Fibroblast of skin of back (primary cell): ENCODE measurements around the gene TIAM1.
A peak's percentile ranks its signal among the peaks of the same experiment; 100 is the strongest.

Experiments used
- DNase-seq: peaks from one replicate; pipeline ENCODE4 v3.0.0-alpha.2; 2013

The TIAM1 gene

GRCh38 chr21:31282095-31282709 lies 61.9 kb downstream of the TIAM1 start:
- DNase-seq, result peak; percentile 99

DNA sequence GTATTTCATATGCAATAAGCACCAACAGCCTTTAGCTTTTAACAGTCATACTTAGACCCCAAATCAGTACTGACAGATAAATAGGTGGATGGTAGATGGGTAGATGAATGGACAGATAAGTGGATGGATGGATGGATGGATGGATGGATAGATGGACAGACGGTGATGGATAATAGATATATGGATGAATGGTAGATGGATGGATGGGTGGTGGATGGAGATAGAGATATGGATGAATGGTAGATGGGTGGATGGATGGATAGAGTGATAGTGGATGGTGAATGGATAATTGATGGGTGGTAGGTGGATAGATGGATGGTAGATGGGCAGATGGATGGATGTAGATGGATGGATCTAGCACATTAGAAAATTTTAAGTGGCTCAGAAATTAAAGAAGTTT lies 62.5 kb downstream of the TIAM1 start:
- DNase-seq, result no peak

GRCh38 chr21:31279986-31280385 lies 64.1 kb downstream of the TIAM1 start:
- DNase-seq, result no peak

DNA sequence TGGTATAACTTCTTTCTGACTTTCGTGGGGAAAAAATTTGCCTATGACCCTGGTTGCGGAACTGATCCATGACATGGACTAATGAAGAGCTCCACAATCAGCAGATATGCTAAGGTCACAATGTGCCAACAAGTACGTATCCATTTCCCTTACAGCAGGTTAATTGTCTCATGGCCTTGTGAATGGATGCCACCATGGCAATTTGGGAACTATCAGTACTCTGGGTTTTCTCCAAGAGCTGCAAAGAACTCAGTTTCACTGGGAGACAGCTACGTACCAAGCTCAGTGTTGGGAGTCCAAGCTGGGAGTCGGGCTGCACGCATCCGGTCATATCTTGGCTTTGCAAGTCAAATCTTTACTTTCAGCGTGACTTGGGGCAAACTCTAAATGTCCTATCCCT lies 64.8 kb downstream of the TIAM1 start:
- DNase-seq, result no peak

GRCh38 chr21:31278511-31279130 lies 65.4 kb downstream of the TIAM1 start:
- peak; percentile 37 for DNase-seq

DNA sequence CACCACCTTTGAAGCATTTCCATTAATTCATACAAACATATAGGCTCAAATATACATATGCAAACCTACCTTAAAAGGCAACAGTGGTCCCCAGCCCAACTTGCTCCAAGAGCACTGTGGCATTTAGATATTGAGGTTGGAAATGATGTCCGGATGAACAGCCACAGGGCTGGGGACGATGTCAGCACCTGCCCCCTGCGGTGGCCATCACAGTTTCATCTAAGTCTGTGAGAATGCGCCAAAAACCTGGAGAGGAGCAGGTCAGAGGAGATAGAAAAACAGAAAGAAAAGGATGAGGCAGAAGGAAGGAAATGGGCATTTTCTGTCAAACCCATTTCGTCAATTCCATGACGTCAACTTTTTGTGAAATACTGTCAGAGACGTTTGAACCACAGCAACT lies 67.4 kb downstream of the TIAM1 start:
- DNase-seq, result no peak

GRCh38 chr21:31275901-31276300 lies 68.2 kb downstream of the TIAM1 start:
- DNase-seq, result no peak

DNA sequence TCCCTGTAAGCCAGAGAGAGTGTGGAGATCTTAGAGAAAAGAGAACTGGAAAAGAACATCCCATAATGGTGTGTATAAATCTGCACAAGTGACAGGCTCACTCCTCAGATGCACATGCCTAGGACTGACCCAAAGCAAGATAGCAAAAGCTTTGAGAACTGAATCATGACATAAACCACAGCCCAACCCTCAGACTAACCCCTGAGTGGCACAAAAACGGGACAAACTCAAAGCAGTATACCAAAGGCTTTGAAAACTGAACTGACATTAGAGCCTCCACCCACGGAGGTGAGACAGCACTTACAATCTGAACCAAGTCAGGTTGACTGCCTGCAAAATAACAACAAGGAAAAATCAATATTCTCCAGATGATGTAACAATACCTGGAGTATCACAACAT lies 70.8 kb downstream of the TIAM1 start:
- DNase-seq, result no peak

- no peak for DNase-seq
These were observed 76.0 kb downstream of the TIAM1 start for GRCh38 chr21:31268090-31268489.

DNA sequence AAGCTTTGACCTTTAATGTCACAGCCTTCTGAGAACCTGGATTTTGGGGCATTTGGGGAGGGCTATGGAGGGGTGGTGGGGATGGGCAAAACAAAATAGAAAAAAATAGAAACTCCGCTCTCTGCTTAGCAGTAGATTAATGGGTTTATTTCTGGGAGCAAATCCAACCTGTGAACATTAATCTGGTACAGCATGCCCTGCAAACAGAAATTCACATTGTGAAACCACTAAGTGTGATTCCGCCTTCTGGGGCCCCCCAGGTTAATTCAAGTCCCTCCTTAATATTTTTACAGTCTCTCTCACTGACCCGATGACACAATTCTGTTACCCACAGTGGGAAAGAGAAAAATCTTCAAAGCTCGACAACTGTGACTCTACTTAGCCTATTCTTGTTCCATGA lies 76.4 kb downstream of the TIAM1 start:
- no peak for DNase-seq

DNA sequence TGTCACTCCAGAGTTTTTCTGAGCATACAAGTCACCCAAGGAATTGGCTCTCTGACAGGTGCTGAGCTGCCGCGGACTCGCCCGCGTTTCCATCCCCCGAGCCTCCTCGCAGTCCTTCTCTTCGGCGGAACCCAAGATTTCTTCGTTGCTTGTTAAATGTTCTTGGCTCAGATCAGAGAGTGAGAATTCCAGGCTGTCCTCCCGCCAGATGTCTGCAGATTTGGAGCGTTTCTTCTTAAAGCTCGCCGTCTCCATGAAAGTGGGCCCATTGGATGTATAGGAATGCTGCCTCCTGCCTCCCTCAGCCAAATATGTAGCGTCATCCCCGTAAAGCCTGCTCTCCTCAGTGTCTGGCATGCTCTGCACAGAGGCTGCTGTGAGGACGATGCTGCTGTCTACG lies 77.8 kb downstream of the TIAM1 start:
- DNase-seq, result no peak

GRCh38 chr21:31265366-31266013 lies 78.6 kb downstream of the TIAM1 start:
- no peak for DNase-seq

- no peak for DNase-seq
These were observed 79.5 kb downstream of the TIAM1 start for GRCh38 chr21:31264574-31264973.

- DNase-seq, result no peak
These were observed 81.3 kb downstream of the TIAM1 start for GRCh38 chr21:31262728-31263127.

DNA sequence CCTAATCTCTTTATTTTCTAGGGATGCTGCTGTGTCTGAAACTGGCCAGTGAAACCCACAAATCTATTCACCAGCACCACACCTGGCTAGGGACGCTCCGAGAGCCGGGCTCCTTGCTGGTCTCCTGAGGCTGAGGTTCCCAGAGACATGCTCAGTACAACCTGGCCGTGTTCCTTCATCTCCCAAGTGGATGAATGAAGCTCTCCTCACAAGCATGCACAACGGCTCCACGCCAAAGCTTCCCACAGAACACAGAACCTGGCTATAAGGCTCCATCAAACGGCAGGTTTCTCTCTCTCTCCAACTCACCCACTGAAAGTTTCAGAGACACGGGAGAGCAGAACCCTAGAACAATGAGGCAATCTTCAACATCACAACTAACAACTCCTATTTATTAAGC lies 82.3 kb downstream of the TIAM1 start:
- DNase-seq, result no peak

- no peak for DNase-seq
These were observed 83.3 kb downstream of the TIAM1 start for GRCh38 chr21:31260790-31261189.

- peak; percentile 25 for DNase-seq
These were observed 86.0 kb downstream of the TIAM1 start for GRCh38 chr21:31258073-31258472.

DNA sequence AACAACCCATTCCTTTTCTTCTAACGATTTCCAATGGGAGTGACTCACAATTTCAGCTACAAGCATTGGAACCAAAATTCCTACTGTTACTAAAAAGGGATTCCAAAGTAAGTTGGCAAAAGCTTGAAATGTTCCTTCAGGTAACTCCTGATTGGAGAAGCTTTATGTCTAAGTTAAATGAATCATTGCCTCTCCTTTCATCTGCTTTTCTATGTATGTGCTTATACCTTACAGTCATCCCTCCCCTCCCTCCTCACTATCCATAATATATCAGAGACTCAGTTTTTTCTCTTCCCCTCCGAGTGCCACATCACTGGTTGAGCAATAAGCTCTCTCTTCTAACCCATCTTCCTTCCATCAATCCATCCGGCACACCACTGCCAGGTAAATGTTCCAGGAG lies 86.8 kb downstream of the TIAM1 start:
- DNase-seq, result no peak

DNA sequence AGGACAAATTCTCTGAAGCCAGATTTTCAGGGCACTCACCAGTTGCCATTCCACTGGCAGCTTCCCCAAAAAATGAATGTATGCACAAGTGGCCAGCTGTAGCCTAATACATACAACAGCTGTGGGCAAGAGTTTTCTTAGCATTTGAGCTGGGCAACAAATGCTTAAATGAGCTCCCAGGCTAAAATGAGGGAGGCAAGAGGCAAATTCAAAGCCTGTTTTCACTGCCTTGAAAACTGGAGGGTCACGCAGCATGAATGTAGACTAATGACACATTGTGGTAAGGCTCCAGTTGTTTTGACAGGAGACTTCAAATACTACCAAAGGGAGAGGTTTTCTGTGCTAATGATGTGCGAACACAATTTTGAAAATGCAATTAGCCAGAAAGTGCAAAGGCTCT lies 88.2 kb downstream of the TIAM1 start:
- no peak for DNase-seq

GRCh38 chr21:31255036-31255435 lies 89.0 kb downstream of the TIAM1 start:
- DNase-seq, result no peak

- DNase-seq, result no peak
These were observed 89.9 kb downstream of the TIAM1 start for GRCh38 chr21:31254131-31254530.

GRCh38 chr21:31253684-31254083 lies 90.4 kb downstream of the TIAM1 start:
- DNase-seq, result no peak

GRCh38 chr21:31252611-31253010 lies 91.5 kb downstream of the TIAM1 start:
- DNase-seq, result no peak

- no peak for DNase-seq
These were observed 92.0 kb downstream of the TIAM1 start for GRCh38 chr21:31252091-31252490.
